ENCODE results near the gene COL6A6. TPM values are rescaled to one million over a fixed set of nuclear protein-coding genes. Genes with fewer than 3 reads are reported as not detected.

The COL6A6 gene
- total and polyA plus RNA-seq, 2 donors (not counting 3 experiments of a cell fraction or from before 2014, with no cell fraction given): not detected

- no peak overlapping the region for H3K9ac ChIP-seq (replicated peaks; ENCODE audit: extremely low read depth, insufficient read depth, low read length)
- H3K9me1 ChIP-seq (replicated peaks; ENCODE audit: control insufficient read depth, extremely low read depth, insufficient read depth, low read length): no peaks in the 10 kb centered on the region
- H3K4me1 ChIP-seq (ENCODE audit: control insufficient read depth, extremely low read depth, insufficient read depth, low read length): no peaks in the 10 kb centered on the region
- no peaks in the 10 kb centered on the region for H4K20me1 ChIP-seq (replicated peaks; ENCODE audit: control insufficient read depth, extremely low read depth, insufficient read depth, low read length)
- no peaks in the 10 kb centered on the region for H3K79me2 ChIP-seq (ENCODE audit: control insufficient read depth, insufficient read depth, low read length)
- H3K9me3 ChIP-seq (replicated peaks; ENCODE audit: control insufficient read depth, insufficient read depth, low read length): no peaks in the 10 kb centered on the region
- no peak overlapping the region for H3K4me2 ChIP-seq (ENCODE audit: insufficient read depth, low read length)
- FAIRE-seq (no peak), DNase-seq (ENCODE audit: low read depth, low spot score) (no peak)
- H3K27me3 ChIP-seq (ENCODE audit: control insufficient read depth in 2 of 2, insufficient read depth in 2 of 2, low read length in 2 of 2): no peaks in the 10 kb centered on the region
- no peak overlapping the region for H2AFZ ChIP-seq (ENCODE audit: low read depth, low read length)
- BruUV-seq (replicated peaks): no TSS peak
- H3K4me3 ChIP-seq (replicated peaks in 1 of 3; ENCODE audit: insufficient read depth in 1 of 3, low read depth in 1 of 3, low read length in 3 of 3): no peak overlapping the region
- dilution Hi-C loops (cut with MboI; ENCODE audit: extremely low pct_ligation_motif_present, low sequenced_read_pairs) (no loop called here), intact Hi-C loops (cut with micrococcal nuclease) (no loop called here)
- POLR2A ChIA-PET: no interaction called here
- no peak for TF ChIP-seq POLR2AphosphoS5 (IDR thresholded peaks at IDR 0.05; ENCODE audit: insufficient read depth, low read depth, low read length)
- TF ChIP-seq, protein P1, sequence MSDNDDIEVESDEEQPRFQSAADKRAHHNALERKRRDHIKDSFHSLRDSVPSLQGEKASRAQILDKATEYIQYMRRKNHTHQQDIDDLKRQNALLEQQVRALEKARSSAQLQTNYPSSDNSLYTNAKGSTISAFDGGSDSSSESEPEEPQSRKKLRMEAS (IDR thresholded peaks at IDR 0.05; ENCODE audit: insufficient read depth, insufficient read length): no peak
- TF ChIP-seq, protein P2, sequence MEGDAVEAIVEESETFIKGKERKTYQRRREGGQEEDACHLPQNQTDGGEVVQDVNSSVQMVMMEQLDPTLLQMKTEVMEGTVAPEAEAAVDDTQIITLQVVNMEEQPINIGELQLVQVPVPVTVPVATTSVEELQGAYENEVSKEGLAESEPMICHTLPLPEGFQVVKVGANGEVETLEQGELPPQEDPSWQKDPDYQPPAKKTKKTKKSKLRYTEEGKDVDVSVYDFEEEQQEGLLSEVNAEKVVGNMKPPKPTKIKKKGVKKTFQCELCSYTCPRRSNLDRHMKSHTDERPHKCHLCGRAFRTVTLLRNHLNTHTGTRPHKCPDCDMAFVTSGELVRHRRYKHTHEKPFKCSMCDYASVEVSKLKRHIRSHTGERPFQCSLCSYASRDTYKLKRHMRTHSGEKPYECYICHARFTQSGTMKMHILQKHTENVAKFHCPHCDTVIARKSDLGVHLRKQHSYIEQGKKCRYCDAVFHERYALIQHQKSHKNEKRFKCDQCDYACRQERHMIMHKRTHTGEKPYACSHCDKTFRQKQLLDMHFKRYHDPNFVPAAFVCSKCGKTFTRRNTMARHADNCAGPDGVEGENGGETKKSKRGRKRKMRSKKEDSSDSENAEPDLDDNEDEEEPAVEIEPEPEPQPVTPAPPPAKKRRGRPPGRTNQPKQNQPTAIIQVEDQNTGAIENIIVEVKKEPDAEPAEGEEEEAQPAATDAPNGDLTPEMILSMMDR (IDR thresholded peaks at IDR 0.05; ENCODE audit: extremely low read depth in 1 of 2, insufficient read depth in 1 of 2, low read depth in 1 of 2, low read length in 2 of 2): no peak
- no peak for TF ChIP-seq JUN (IDR thresholded peaks at IDR 0.05; ENCODE audit: borderline replicate concordance, insufficient read depth, insufficient read length, low read depth)
- TF ChIP-seq GATA2 (IDR thresholded peaks at IDR 0.05; ENCODE audit: insufficient read depth, insufficient read length, low read depth, low read length): no peak
- no peak for TF ChIP-seq FOS (IDR thresholded peaks at IDR 0.05; ENCODE audit: borderline replicate concordance, insufficient read depth, low read length)
- TF ChIP-seq EZH2 (IDR thresholded peaks at IDR 0.05; ENCODE audit: borderline replicate concordance, low read depth, low read length, severe bottlenecking): no peak
- TF ChIP-seq POLR2A (IDR thresholded peaks at IDR 0.05; ENCODE audit: low read depth, low read length): no peak
- TF ChIP-seq MYC (IDR thresholded peaks at IDR 0.05; ENCODE audit: low read depth, low read length): no peak
- H3K36me3 ChIP-seq (ENCODE audit: control insufficient read depth in 2 of 2, extremely low read depth in 1 of 2, insufficient read depth in 2 of 2, low read length in 2 of 2): no peaks in the 10 kb centered on the region
- CTCF ChIA-PET: no interaction called here
- no peak overlapping the region for H3K27ac ChIP-seq (ENCODE audit: insufficient read depth, low read depth, low read length)
Observed at GRCh38 chr3:130509008-130509407, 8.0 kb upstream of the COL6A6 start.

Data from endothelial cell of umbilical vein (primary cell).